NCI-H2196 (cell line): ENCODE measurements around the gene SH3BP1.
A peak's percentile ranks its signal among the peaks of the same experiment; 100 is the strongest.

Experiments used
- DNase-seq: peaks from one replicate; lab custom pipeline; 2025; ENCODE audit not compliant: unreplicated experiment; lab: John Stamatoyannopoulos, UW

Gene SH3BP1

GRCh38 chr22:37658133-37659065 is 18.9 kb downstream of the SH3BP1 start, which contains the start of gene PDXP:
Gene PDXP, plus strand, starts transcription at chr22:37658723. Its CDS starts 60 bp downstream, at chr22:37658783.
- peak; percentile 99 for DNase-seq

GRCh38 chr22:37659066-37659896 is 19.8 kb downstream of the SH3BP1 start:
- peak; percentile 24 for DNase-seq

- no peak for DNase-seq
Observed at GRCh38 chr22:37659897-37660708, 20.6 kb downstream of the SH3BP1 start.

GRCh38 chr22:37660709-37661045 is 21.2 kb downstream of the SH3BP1 start:
- no peak for DNase-seq

GRCh38 chr22:37661160-37661924 is 21.9 kb downstream of the SH3BP1 start:
- no peak for DNase-seq

- no peak for DNase-seq
Observed at GRCh38 chr22:37662039-37662438, 22.6 kb downstream of the SH3BP1 start.

- DNase-seq, result no peak
Observed at GRCh38 chr22:37663521-37664140, 24.2 kb downstream of the SH3BP1 start.

GRCh38 chr22:37664249-37665101 is 25.0 kb downstream of the SH3BP1 start:
- no peak for DNase-seq

GRCh38 chr22:37665487-37665886 is 26.0 kb downstream of the SH3BP1 start:
- no peak for DNase-seq

GRCh38 chr22:37669586-37669985 is 30.1 kb downstream of the SH3BP1 start:
- DNase-seq, result no peak

- DNase-seq, result no peak
Observed at GRCh38 chr22:37672206-37672919, 32.9 kb downstream of the SH3BP1 start.

- no peak for DNase-seq
Observed at GRCh38 chr22:37672920-37673455, 33.5 kb downstream of the SH3BP1 start.

GRCh38 chr22:37674248-37674647 is 34.8 kb downstream of the SH3BP1 start:
- no peak for DNase-seq

GRCh38 chr22:37674951-37675929 is 35.8 kb downstream of the SH3BP1 start, which contains the start of gene LGALS1:
Gene LGALS1, plus strand, starts transcription at chr22:37675636. Its CDS starts 67 bp downstream, at chr22:37675703.
- peak; percentile 81 for DNase-seq

GRCh38 chr22:37675930-37676735 is 36.7 kb downstream of the SH3BP1 start:
- DNase-seq, result peak; percentile 4
